UCSD-AML1 (cell line): ENCODE measurements around the gene ZNF69.
"Not testable (repeated sequence)": the region's sequence is repeated elsewhere in the genome, so short reads cannot be mapped to it uniquely, and the experiment has no call there.

Source experiments
- DNase-seq: peaks from one replicate; lab custom pipeline; 2025; ENCODE audit not compliant: unreplicated experiment; lab: John Stamatoyannopoulos, UW

ZNF69 gene

GRCh38 chr19:11887611-11888531 lies at the start of gene ZNF69:
ZNF69 (plus strand) TSS chr19:11887782; CDS start chr19:11887924, 142 bp downstream.
- peak; percentile 84 for DNase-seq

GRCh38 chr19:11843722-11844121 lies 43.9 kb upstream of the ZNF69 start:
- no peak for DNase-seq

- not testable (repeated sequence) for DNase-seq
Measured at GRCh38 chr19:11847615-11848014, 40.0 kb upstream of the ZNF69 start.

- DNase-seq: no peak
Measured at GRCh38 chr19:11848200-11848593, 39.4 kb upstream of the ZNF69 start.

GRCh38 chr19:11848594-11849469 lies 38.8 kb upstream of the ZNF69 start, which contains the start of gene ZNF439:
ZNF439 (plus strand) TSS chr19:11848726; CDS start chr19:11848868, 142 bp downstream.
- peak; percentile 84 for DNase-seq

- DNase-seq: not testable (repeated sequence)
Measured at GRCh38 chr19:11850289-11850688, 37.3 kb upstream of the ZNF69 start.

- DNase-seq: no peak
Measured at GRCh38 chr19:11853358-11853757, 34.2 kb upstream of the ZNF69 start.

GRCh38 chr19:11856596-11857250 lies 30.9 kb upstream of the ZNF69 start:
- DNase-seq: no peak

- no peak for DNase-seq
Measured at GRCh38 chr19:11860721-11861120, 26.9 kb upstream of the ZNF69 start.

GRCh38 chr19:11861301-11861700 lies 26.3 kb upstream of the ZNF69 start:
- no peak for DNase-seq

- not testable (repeated sequence) for DNase-seq
Measured at GRCh38 chr19:11867766-11868165, 19.8 kb upstream of the ZNF69 start.

GRCh38 chr19:11868188-11868587 lies 19.4 kb upstream of the ZNF69 start:
- DNase-seq: no peak

- no peak for DNase-seq
Measured at GRCh38 chr19:11872624-11873023, 15.0 kb upstream of the ZNF69 start.

- DNase-seq: no peak
Measured at GRCh38 chr19:11873762-11874161, 13.8 kb upstream of the ZNF69 start.

- peak; percentile 34 for DNase-seq
Measured at GRCh38 chr19:11879687-11880266, 7.8 kb upstream of the ZNF69 start.

GRCh38 chr19:11880598-11880997 lies 7.0 kb upstream of the ZNF69 start:
- DNase-seq: no peak

GRCh38 chr19:11881151-11881800 lies 6.3 kb upstream of the ZNF69 start:
- peak; percentile 53 for DNase-seq

- no peak for DNase-seq
Measured at GRCh38 chr19:11882606-11883005, 5.0 kb upstream of the ZNF69 start.

GRCh38 chr19:11887234-11887610 lies 360 bp upstream of the ZNF69 start:
- no peak for DNase-seq

GRCh38 chr19:11889901-11890300 lies 2.3 kb downstream of the ZNF69 start:
- not testable (repeated sequence) for DNase-seq
